GM18499 (cell line): ENCODE data around the gene SPART.
"Not testable (repeated sequence)": the region's sequence is repeated elsewhere in the genome, so short reads cannot be mapped to it uniquely, and the experiment has no call there.

Experiments used
- ATAC-seq: cut with Tn5 transposase; IDR thresholded peaks from one replicate; pipeline ENCODE4 v1.9.1; 2021; ENCODE audit warnings: moderate number of reproducible peaks; ENCODE audit not compliant: insufficient read depth, unreplicated experiment

SPART gene

DNA sequence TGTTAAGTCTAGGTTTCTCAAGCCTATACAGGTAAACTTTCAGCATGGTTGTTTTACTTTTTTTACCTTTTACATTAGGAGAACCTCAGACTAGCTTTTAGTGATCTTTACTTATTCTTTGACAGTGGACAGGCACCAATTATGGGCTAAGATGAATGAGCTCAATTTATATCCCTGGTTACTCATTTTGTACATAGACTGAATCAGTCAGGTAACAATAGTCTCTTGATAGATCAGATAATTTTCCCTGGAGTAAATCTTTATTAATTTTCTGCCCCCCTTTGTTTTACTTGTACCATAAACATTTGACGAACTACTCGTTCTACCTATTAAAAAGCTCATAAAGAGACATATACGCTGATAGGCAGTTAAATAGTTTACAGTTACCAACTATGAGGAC, 22.8 kb downstream of the SPART start:
- no peak for ATAC-seq

DNA sequence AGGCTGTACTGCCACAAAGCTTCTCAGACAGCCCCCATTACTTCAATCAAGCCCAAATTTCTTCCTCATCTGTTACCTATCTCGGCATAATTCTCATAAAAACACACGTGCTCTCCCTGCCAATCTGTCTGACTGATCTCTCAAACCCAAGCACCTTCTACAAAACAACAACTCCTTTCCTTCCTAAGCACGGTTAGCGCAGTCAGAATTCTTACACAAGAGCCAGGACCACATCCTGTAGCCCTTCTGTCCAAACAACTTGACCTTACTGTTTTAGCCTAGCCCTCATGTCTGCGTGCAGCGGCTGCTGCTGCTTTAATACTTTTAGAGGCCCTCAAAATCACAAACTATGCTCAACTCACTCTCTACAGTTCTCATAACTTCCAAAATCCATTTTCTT, 26.4 kb downstream of the SPART start:
- ATAC-seq, result not testable (repeated sequence)

DNA sequence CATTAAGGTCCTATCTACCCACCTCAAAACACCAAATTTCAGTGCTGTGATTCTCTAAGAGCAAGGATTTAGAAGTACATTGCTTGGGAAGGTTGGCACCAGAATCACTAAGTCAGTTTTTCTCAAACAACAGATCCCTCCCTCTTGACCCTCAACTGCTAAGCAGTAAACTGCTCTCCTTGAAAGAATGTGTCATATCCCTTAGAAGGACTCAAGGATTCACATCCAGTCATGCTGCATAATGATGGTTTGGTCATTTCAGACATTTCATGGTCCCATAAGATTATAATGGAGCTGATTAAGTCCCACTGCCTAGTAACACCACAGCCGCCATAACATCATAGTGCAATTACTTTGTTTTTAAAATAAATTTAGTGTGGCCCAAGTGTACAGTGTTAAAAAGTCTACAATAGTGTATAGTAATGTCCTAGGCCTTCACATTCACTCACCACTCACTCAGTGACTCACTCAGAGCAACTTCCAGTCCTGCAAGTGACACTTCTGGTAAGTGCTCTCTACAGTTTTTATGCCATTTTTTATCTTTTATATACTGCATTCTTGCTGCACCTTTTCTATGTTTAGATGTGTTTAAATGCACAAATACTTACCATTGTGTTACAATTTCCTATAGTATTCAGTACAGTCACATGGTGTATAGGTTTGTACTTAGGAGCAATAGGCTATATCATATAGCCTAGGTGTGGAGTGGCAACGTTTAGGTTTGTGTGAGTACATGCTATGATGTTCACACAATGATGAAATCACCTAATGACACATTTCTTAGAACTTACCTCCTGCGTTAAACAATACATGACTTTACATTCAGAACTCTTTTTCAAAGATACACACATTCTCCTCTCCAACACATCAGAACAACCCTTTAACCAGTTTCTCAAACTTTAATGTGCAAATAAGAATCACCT, 32.9 kb downstream of the SPART start:
- ATAC-seq, result no peak

DNA sequence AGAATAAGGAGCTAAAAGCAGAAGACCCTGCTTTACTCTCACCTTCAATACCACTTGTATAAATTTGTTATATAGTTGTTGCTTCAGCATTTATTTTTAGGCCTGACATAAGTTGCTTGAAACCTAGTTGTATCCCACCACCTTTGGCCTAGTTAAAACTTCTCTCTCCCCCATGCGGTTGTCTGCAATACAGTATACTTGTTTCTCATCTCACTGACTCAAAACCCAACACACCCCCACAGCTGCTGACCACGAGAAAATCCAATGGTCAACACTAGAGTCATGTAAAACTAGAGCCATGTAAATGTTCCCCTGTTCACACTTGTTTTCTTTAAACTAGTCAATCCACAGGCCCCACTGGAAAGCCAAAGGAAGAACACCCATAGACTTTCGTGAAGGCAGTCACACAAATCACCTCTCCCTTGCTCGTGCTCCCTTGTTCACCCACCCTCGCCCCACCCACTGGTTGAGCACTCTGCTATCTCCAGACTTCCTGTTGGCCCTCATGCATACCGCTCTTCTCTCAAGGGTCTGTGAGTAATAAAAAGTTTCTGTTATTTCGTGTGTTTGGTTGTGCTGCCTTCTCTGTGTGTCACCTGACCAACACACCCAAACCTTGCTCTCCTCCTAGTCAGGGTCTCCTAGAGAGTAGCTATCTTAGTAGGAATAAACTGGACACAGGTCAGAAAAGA, 35.6 kb downstream of the SPART start:
- ATAC-seq, result peak; percentile 46

DNA sequence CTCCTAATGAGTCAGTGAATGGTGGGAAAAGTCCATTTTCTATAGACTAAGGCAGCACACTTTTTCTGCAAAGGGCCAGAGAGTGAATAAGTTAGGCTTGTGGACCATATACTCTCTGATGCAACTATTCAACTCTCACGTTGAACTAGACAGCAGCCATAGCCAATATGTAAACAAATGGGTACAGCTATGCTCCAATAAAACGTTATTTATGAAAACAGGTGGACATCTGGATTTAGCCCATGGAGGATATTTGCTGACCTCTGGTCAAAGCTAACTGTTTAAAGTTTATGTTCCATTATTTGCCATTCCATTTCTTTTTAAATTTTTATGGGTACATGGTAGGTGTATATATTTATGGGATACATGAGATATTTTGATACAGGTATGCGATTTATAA, 43.9 kb downstream of the SPART start:
- no peak for ATAC-seq

DNA sequence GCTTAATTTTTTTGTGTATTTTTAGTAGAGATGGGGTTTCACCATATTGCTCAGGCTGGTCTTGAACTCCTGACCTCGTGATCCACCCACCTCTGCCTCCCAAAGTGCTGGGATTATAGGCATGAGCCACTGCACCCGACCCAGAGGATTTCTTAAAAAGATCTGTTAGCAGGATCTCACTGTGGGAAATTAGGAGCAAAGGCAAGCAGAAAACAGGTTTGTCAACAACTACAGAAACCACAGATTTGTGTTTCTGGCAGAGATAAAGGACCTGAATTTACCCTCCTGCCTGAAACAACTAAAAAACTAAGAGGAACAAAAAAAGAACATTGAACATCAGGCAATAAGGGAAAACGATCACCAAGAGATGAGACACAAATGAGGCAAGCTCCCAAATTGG, 46.7 kb downstream of the SPART start:
- ATAC-seq, result not testable (repeated sequence)

DNA sequence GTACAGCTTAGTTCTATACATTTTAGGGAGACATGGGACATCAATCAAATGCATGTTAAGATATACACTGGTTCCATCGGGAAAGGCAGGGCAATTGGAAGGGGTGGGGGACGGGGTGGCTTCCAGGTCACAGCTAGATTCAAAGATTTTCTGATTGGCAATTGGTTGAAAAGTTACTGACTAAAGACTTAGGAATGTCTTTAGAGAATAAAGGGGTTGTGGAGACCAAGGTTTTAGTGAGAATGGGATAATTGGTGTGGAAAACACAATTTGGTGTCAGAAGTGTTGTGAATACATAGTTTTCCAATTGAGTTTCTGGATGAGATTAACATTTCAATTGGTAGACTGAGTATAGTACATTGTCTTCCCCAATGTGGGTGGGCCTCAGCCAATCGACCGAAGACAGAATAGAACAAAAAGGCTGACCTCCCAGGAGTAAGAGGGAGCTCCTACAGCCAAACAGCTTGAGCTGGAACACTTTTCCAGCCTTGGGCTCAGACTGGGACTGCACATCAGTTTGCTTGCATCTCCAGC, 47.6 kb downstream of the SPART start:
- no peak for ATAC-seq

DNA sequence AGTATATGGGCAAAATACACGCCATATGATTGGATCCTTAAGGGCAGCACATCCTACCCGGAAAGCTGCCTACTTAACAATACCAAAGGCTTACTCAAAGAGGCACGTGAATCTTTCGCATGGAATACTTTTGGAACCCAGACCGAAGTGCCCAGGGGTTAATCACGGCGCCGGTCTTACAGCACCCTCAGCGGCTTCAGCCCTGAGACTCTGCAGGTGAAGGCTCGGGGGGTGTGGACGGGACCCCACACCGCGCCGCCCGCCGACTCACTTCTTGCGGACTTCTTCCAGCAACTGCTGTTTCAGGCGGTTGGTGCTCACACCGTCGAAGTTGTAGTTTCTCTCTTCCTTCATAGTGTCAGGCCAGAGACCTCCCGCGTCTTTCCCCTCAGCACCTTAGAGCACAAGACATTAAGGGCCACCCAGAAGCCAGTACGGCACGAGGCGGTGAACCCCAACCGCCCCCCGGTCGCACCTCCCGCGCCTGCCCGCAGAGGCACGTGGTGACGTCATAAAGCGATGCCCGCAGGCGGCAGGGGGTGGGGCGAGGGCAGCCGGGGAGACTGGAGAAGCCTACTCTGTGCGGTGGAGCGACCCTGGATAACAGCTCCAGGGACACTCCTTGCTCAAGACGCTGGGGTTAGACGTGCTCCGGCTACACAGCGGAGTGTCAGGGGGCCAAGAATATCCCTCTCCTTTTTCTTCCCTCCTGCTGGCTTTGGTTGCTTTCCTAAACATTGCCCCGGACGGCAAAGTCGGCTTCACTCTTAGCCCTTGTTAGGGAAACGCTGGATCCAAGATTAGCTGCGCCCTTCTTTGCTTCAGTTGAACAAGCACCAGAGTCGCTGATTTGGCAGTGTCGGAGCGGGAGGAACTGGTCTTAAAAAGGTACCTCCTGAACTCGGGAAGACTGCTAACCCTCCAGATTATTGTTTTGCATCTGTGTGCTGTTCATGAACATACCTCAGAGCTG, 48.5 kb downstream of the SPART start, which contains the start of gene CCDC169:
CCDC169 (minus strand) TSS at position 449 of the 973 bp plus-strand sequence; CDS start at position 354, 95 bp downstream.
- no peak for ATAC-seq

DNA sequence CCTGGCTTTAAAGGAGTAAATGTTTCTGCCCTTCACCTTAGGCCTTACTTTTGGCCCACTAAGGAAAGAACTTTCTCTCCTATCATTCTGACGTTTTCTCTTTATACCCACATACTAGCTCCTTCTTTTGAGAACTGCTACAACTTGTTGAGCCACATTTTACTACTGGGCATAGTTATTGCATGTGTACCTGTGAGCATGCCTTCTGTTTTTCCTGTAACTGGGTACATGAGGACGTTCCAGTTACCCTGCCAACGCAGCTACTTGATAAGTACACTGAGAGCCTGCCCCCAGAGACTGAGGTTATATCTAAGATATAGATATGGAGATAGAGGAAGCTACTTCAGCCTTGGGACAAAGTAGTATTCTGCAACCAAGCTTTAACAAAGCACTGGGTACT, 52.1 kb downstream of the SPART start:
- no peak for ATAC-seq

DNA sequence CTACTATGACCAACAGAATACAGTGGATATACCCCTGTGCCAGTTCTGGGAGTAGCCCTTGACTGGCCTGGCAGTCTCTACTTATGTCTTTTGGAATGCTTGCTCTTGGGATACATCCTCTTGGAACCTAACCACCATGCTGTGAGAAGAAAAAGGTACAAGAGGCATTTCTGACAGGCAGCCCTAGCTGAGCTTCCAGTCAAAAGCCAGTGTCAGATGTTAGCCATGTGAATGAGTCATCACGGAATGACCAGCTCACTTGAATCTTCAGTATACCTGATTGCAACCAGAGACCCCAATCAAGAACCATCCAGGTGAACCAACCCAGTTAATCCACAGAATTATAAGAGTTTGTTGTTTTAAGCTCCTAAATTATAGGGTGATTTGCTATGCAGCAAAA, 52.7 kb downstream of the SPART start:
- no peak for ATAC-seq

DNA sequence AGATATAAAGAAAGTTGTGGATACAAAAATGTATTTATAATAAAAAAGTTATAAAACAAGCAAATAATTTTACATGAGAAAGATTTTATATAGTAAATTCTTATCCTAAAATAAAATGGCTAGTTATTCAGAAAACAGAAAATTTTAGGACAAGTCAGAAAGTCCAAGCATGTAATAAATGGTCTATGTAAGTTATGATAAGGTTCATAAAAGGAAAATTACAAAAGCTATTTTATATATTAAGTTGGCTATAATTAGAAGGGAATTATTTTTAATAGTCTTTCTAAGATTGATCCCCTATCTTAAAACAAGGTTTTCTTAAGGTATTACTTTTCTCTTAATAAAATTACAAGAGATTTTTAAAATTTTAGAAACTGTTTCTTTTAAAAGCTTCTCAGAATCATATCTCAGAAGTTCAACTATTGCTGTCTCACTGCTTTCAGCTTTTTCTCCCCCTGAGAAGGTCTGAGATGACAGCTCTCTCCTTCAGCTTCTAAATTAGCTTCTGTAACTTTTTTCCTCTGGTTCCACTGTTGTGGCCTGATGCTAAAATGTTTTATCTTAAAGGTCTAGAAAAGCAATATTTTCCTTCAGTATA, 57.3 kb downstream of the SPART start:
- no peak for ATAC-seq

DNA sequence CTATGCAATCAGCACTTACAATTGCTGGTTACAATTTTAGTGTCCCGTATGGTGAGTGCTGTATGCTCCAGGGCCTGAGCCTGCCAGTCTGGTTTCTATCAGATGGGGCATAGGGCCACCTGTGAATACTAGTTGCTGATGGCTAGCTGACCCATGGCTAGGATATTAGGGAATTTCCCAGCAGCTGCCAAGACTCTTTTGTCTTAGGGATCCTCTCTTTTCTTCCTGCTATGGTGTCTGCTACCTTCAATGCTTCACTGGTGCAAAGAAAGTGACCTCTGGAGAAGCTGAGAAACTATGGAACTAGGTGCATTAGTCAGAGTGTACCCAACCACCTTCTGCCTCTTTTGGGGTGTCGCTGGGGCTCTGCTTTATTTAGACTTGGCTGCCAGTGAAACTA, 60.2 kb downstream of the SPART start:
- no peak for ATAC-seq

DNA sequence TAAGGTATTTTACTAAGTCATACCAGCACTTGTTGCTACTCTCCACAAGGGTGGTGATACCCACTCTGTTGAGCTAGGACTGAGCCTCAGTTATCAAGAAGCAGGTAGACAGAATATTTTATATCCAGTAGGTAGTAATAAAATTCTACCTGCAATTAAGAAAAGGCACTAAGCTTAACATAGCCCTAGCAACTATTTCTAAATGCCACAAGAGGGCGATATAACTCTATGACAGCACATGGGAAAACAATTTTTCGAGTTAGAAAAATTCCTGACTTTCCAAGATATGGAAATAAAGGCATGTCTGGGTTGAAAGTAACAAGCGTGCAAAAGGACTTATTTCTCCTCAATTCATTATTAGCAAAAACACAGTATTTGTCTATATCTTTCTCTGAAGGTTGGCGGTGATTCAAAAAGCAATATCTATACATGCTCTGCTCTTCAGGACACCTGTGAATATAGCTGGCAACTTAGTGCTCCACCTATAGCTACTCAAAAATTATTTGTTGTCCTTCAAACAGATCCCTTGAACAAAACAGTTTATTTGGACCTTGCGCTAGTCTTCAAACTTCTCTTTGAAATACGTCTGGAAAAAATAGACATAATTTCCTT, 63.3 kb downstream of the SPART start:
- ATAC-seq, result no peak

DNA sequence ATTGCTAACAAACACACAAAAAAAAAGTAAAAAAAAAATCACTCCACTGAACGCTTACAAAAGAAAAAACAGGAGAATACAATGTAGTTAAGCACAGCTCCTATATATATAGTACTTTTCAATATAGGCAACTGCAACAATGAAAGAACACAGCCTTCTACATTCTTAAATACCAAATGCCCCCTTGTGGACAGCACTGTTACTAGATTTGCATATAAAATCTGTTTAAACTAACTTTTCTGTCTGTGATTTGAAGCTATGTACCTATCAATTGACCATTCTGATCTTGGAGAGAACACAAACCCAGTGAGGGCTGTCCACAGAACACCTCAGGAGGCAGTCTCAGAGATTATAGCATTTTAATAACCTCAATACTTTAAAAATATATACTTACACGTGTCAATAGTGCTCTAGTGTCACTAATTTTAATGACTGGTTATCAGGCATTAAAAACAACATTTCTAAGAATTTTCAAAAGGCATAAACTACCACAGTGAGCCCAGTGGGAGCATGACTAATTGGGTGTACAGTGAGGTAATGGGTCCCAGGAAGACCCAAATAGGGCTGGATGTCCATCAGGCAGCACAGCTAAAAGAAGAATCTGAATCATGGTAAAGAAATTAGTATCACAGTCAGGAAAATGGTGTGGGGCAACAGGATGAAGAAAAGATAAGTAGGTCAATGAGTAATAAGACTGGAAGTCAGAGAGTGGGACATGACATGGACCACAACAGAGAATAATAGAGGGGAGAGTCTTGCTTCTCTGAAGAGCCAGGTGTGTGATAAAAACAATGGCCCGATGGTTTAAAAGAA, 70.8 kb downstream of the SPART start:
- no peak for ATAC-seq

DNA sequence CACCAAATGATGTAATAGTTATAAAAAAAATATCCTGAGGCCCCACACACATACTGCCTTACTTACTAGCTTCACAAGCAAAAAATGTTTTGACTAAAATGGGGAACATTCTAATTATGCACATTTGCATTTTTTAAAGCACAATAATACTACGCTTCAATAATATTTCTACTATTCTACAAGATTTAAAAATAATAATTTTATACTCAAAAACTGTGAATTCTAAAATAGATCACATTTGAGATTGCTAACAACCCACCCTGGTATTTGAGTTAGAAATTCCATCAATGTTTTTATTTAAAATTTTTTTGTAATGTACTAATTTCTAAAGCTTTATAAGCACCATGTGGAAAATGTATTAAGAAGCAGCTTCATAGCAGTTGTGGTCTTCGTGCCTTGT, 72.8 kb downstream of the SPART start:
- no peak for ATAC-seq

DNA sequence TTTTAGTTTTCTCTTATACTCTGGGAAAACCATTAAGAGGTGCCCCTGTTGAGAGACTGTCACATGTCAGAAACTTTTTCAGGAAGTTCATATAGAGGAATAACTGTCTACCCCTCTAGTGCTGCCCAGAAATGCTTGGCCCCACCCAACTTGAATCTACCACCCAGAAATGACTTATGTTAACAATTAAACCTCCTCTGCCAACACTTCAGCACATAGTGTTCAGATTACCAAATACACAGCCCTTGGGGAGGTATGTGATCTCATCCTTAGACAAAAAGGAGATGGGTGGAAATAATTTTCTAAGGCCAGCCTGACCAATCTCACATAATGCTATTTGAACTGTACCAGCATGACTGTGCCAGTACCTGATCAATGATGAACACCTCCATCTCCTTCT, 84.2 kb downstream of the SPART start:
- no peak for ATAC-seq

DNA sequence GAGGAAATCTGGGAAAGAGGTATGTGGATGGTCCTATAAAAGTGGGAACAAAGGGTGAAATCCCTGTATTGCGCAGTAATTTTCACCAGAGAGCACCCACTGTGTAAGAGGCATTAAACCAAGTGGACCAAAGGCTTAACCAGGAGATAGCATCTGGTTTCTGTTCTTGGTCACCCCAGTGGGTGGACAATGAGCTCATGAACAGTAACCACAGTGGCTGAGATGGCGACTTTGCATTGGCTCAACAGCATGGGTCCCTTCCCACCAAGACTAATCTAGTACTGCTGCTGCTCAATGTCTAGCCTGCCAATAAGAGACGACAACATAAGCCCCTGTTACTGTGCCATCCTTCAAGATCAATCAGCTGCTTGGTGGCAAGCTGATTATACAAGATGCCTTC, 85.2 kb downstream of the SPART start:
- ATAC-seq, result no peak

DNA sequence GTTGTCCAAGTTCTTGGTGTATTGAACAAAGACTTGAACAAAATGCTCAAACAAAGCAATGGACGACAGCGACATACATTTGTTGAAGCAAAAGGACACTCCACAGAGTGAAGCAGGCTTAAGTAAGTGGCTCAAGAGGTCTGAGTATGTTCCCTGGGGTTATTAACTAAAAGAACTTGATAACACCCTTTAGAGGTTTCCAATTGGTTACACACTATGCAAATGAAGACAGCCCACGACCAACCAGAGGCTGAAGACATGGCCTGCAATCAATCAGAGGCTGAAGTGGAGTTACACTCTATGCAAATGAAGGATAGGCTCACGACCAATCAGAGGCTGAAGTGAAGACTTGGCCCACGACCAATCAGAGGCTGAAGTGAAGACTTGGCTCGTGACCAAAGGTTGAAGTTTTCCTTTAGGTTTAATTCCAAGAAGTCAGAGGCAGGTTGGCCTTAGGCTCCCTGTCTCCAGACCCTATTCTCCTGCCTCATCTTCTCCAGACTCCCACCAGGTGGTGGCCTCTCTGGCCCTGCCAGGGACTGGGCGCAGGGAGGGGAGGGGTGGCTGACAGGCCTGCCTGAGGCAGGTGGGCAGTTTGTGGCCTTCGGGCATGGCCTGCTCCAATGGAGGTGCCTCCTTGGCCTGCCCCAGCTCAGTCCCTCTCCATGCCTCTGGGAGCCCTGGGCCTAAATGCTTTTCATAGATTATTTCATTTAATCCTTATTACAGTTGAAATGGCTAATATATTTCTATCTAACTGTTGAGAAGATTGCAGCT, 86.6 kb downstream of the SPART start:
- ATAC-seq, result no peak
